DMS53 (cell line): ENCODE data around the gene ZNF444.
"Not testable (repeated sequence)": the region's sequence is repeated elsewhere in the genome, so short reads cannot be mapped to it uniquely, and the experiment has no call there.

Experiments used
- DNase-seq: peaks from one replicate; lab custom pipeline; 2025; lab: John Stamatoyannopoulos, UW

The ZNF444 gene

GRCh38 chr19:56140583-56141416, at the start of gene ZNF444:
Gene ZNF444 (plus strand): TSS chr19:56141287. CDS start chr19:56146912, 5,625 bp downstream.
- peak; percentile 100 for DNase-seq

DNA sequence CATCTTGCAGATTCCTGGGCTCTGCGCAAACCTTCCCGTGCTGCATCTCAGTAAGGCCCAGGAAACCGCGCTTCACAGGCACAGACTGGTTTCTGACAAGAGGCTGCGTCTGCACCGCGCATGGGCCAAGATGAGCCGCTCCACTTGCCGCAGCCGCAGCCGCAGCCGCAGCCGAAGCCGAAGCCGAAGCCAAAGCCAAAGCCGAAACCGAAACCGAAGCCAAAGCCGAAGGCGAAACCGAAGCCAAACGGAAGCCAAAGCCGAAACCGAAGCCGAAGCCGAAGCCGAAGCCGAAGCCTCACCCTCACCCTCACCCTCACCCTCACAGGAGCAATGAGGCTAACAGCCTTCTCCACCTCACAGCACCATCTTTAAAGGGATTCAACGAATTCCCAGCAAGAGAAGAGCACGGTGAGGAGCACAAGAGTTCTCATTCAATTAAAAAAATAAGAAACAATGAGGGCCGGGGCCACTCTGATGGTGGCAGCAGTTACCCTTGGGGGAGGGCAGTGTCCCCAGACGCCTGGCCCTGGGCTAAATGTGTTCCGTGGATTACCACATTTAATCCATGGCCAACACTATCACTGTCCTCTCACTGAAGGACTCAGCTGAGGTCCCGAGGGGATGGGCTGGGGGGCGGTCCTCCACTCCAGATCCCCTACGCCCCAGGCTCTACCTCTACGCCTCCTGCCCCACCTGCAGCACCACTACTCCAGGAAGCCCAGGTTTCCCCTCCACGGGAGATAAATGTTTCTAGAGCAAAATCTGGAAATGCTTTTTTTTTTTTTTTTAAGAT, 49.1 kb upstream of the ZNF444 start:
- DNase-seq, result peak; percentile 78

DNA sequence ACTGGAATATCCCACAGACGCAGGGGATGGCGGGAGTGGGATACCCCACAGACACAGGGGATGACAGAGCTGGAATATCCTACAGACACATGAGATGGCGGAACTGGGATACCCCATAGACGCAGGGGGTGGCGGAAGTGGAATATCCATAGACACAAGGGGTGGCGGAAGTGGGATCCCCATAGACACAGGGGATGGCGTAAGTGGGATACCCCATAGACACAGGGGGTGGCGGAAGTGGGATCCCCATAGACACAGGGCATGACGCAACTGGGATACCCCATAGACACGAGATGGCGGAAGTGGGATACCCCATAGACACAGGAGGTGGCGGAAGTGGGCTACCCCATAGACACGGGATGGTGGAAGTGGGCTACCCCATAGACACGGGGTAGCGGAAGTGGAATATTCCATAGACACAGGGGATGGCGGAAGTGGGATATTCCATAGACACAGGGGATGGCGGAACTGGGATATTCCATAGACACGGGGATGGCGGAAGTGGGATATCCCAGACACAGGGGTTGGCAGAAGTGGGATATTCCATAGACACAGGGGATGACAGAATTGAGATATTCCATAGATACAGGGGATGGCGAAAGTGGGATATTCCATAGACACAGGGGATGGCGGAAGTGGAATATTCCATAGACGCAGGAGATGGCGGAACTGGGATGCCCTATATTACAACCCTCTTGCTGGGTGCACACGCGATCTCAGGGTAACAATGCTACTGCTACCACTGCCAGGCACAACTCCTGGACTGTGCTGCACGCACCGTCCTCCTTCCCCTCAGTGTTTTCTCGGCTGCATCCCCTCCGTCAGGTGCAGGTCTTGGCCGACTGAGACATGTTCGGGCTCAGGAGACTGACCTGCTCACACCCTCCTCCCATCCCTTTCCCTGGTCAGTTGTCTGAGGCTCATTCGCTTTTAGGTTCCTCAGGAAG, 48.1 kb upstream of the ZNF444 start:
- DNase-seq, result no peak

GRCh38 chr19:56094449-56094848, 46.6 kb upstream of the ZNF444 start:
- DNase-seq, result no peak

- no peak for DNase-seq
These were observed 44.4 kb upstream of the ZNF444 start for GRCh38 chr19:56096665-56097064.

- DNase-seq, result no peak
These were observed 43.8 kb upstream of the ZNF444 start for GRCh38 chr19:56097306-56097705.

DNA sequence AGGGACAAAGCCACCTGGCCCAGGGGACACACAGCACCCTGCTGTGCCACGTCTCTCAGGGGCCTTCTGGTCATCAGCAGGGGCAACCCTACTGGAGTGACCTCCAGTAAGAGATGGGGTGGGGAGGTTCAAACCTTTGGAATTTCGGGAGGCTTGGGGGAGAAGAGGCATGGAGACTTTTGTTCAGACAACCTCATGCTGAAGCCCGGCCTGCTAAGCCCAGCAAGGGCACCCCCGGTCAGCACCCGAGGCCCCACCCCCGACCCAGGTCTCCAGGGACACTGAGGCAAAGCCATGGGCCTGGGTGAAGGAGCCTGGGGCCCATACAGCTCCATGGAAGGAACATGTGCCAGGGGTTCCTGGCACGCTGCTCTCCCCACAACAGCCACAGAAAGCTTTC, 43.3 kb upstream of the ZNF444 start:
- DNase-seq, result no peak

- DNase-seq, result not testable (repeated sequence)
These were observed 42.9 kb upstream of the ZNF444 start for GRCh38 chr19:56098237-56098636.

DNA sequence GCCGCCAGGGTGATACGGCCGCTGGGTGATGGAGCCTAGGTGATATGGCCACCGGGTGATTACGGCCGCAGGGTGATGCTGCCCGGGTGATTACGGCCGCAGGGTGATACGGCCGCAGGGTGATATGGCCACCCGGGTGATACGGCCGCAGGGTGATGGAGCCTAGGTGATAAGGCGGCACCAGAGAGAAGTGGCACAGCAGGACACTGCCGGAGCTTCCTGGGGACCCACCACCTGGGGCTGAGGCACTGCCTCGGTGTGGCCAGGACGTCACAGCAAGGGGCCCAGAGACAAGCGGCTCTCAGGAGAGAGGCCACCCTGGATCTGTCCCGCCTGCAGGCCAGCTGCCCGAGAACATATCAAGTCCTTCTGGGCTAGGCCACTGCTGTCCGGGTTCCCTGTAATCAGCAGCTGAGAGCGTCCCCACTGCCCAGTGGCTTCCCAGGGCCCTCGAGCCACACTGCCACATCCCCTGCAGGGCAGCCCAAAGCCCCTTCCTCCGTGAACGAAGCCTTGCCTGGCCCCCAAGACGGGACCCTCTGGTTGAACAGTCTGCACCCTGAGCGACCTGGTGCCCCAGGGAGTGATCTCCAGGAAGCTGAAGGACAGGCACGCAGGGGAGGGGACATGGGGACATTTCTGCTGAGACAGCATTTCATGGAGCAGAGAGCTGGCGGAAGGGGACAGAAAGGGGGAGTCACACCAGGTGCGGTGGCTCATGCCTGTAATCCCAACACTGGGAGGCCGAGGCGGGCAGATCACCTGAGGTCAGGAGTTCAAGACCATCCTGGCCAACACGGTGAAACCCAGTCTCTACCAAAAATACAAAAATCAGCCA, 42.1 kb upstream of the ZNF444 start:
- DNase-seq, result no peak

DNA sequence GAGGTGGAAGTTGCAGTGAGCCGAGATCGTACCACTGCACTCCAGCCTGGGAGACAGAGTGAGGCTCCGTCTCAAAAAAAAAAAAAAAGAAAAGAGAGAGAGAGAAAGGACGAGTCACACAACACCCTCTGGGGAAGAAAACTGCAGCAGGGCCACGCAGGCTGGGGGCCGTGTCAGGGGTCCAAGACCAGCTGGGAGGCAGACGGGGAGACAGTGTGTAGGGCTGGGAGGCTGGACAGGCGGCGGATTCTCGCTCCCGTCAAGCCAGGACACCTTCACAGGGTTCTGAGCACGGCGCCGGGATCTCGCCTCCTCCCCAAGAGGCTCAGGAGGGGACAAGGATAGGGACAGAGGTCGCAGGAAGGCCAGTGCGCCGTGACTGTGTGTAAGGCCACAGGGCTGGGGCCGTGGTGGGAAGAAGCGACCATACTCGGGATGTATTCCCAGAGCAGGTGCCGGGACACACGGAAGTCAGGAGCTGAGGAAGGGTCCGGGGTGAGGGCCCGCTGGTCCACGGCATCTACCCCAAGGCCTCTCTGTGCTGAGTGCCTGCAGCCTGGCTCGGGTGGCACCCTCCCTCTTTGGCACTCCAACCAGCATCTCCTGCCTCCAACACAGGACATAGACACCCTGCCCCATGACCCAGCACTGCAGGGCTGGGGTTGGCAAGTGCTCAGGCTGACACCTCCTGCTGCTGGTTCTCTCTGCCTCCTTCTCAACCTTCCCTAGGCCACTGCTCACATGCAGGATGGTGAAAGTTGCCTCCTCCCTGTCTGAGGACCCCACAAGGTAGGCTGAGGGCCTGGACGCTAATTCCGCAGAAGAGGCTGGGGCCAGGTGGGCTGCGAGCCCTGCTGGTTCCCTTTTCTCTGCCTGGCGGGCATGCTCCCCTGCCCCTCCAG, 41.2 kb upstream of the ZNF444 start:
- DNase-seq, result no peak

DNA sequence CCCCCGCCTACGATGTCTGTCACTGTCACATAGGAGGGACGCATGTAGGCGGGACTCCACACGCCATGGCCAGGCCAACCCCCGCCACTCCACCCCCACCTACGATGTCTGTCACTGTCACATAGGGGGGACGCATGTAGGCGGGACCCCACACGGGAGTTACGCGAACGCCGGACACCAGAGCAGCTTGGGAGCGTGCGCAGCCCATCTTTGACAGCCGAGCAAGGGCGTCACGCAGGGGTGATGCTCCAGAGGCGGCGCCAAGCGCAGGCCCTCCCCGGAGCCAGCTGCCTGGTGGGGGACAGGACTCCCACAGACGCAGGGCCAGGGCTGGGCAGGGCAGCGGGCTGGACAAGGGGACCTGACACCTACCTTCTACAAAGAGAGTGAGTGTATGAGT, 40.0 kb upstream of the ZNF444 start:
- no peak for DNase-seq

DNA sequence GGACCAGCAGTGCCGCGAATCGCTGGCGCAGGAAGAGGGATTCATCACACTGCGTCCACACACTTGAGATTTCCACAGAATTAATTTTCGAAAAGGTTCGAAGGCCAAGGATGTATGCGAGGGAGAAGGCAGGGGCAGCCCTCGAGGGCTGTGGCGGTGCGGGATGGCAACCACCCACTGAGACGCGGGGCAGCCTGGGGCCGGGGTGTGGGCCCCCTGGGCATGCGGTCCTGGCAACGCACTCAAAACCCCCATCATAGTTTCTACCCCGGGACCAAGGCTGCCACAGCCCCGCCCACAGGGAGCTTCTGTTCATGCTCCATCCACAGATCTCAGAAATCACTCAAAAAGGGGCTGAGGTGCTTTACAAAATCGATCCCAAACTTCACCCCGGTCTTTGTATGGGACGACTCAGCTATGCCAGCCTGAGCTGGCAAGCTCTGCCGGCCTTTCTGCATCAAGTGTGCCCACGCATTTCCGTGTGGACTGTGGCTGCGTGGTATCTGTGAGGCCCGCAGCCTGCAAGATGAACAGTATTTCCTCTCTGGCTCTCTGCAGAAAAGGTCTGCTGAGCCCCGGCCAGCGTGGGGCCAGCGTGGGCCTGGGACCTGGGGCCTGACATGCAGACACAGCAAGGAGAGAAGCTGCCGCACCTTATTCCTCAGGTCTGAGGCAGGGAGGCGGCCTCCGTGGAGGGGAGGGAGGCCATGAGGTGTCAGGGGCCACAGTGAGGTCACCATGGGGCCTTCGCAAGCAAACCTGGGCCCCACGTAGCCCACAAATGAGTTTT, 39.1 kb upstream of the ZNF444 start:
- DNase-seq, result no peak

GRCh38 chr19:56103027-56103614, 38.0 kb upstream of the ZNF444 start:
- DNase-seq, result no peak

DNA sequence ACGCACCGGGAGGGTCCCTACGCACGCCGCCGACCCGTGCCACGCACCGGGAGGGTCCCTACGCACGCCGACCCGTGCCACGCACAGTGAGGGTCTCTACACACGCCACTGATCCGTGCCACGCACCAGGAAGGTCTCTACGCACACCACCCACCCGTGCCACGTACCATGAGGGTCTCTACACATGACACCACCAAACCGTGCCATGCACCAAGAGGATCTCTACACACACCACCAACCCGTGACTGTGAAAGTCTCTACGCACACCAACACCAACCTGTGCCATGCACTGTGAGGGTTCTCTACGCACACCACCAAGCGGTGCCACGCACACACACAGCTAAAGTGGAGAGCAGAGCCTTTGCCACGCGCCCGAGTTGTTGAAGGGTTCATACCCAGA, 36.7 kb upstream of the ZNF444 start:
- DNase-seq, result no peak

- peak; percentile 81 for DNase-seq
These were observed 35.9 kb upstream of the ZNF444 start for GRCh38 chr19:56105090-56105701.

DNA sequence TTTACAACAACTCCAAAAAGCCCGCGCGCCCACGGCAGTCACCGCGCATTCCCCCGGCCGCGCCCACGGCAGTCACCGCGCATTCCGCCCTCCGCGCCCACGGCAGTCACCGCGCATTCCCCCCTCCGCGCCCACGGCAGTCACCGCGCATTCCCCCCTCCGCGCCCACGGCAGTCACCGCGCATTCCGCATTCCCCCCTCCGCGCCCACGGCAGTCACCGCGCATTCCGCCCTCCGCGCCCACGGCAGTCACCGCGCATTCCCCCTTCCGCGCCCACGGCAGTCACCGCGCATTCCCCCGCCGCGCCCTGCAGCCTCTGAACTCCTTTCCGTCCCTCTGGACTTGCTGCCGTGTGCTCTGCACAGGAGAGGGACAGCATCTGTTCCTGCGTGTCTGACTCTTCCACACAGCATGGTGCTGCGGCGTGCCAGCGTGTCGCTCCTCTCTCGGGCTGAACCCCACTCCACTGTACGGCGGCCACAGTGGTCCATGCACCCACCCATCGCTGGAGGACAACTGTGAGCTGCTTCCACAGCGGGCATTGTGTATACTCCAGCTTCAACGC, 35.2 kb upstream of the ZNF444 start:
- not testable (repeated sequence) for DNase-seq

- no peak for DNase-seq
These were observed 34.7 kb upstream of the ZNF444 start for GRCh38 chr19:56106397-56106849.

GRCh38 chr19:56106993-56107392, 34.1 kb upstream of the ZNF444 start:
- no peak for DNase-seq
